Astrocyte of the hippocampus (primary cell): ENCODE data around the gene OSBPL2.

Experiments
- DNase-seq: peaks from one replicate; pipeline ENCODE4 v3.0.0; 2011; ENCODE audit warnings: low read depth, low spot score

The OSBPL2 gene

DNA sequence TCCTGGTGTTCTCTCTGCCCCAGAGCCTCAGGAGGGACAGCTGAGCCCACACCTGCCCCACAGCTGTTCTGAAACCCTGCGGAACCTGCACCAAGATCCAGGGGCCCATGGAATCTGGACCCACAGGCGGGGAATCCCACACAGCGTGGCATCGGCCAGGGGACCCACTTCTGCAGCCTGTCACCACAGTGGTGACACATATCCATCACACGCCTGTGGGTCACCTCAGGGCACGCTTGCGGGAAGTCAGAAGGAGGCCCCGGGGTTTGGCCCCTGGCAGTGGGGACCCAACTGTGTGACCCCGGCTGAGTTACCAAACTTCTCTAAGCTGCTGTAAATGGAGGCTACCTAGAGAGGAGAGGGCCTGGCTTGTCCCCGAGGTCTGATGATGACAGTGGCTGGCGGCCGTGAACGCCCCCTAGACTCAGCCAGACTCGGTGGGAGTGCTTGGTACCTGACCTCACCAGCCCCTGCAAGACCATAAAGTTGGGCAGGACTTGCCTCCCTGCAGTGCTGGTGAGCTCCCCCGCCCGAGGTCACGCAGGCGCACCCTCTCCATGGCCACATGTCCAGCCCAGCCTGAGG lies 16.0 kb upstream of the OSBPL2 start:
- DNase-seq: no peak

DNA sequence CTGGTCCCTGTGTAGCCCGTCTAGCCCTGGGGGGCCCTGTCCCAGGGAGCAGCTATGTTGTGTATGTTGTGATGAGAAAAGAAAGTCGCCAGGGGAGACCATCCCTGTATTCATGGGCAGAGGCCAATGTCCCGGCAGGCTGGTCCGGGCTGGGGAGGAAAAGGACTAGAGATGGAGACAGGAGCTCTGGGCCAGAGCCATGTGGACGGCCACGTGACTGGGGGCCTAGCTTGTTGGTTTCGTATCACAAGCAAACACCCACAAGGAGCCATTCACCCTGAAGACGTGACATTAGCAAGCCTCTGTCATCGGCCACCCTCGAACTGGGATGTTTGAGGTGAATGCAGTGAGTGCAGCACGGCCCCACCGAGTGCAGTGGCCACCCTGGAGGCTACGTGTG lies 15.3 kb upstream of the OSBPL2 start:
- DNase-seq: no peak

DNA sequence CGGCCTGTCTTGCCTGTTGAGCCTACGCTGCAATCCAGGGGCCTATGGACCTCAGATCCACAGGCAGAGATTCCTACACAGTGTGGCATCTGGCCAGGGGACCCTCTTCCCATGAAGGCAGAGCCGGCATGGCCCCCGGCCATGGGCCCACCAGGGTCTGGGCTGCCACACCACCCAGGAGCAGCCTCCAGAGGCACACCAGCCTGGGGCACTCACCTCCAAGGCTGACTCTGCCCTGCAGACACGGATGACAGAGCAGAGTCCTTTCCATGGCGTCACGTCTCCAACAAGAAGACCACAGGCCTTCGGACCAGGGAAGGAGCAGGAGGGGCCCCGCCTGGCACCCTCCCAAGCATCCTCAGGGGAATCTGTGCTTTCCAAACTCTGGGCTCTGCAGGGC lies 14.8 kb upstream of the OSBPL2 start:
- no peak for DNase-seq

DNA sequence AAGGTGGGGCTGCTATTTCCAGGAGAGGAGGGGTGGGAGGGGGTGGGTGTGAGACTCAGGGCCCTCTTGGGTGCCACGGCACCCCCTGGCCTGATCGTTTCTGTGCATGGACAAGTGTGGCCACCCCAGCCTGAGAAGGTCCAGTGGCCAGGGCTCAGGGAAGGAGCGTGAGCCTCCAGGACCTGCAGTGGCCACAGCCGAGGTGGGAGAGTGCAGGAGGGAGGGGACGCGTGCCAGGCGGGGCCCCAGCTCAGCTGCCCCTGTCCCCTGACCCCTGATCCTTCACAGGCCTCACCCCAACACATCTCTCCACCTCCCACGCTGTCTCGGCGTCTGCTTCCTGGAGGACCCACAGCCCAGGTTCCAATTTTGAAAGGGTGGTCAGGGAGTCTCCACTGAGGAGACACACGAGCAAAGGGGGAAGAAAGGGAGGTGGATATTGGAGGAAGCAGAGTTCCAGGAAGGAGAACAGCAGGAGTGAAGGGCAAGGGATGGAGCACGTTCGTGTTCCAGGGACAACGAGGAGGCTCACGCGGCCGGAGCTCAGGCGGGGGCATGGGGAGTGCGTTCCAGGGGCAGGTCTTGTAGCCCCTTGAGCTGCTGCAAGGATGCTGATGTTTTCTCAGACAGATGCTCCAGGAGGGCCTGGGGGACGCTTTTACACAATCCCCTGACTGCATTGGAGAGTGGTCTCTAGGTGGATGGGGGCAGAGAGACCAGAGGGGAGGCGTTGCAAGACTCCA lies 14.0 kb upstream of the OSBPL2 start:
- no peak for DNase-seq

DNA sequence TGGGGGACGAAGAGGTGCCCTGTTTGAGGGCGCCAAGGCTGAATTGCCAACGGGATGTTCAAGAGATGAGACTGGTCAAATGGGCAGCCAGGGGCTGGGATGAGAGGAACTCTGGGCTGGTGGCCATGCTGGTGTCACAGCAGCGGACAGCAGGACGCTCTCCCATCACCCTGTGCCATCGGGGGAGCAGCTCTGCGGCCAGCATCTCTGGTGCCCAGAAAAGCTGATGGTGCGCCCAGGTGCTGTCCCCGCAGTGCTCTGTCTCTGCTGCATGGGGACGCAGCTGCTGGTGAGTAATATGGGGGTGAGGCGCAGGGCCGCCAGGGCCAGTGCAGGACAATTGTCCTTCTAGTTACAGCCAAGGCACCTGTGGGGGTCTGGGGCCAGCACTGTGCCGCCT lies 13.3 kb upstream of the OSBPL2 start:
- no peak for DNase-seq

DNA sequence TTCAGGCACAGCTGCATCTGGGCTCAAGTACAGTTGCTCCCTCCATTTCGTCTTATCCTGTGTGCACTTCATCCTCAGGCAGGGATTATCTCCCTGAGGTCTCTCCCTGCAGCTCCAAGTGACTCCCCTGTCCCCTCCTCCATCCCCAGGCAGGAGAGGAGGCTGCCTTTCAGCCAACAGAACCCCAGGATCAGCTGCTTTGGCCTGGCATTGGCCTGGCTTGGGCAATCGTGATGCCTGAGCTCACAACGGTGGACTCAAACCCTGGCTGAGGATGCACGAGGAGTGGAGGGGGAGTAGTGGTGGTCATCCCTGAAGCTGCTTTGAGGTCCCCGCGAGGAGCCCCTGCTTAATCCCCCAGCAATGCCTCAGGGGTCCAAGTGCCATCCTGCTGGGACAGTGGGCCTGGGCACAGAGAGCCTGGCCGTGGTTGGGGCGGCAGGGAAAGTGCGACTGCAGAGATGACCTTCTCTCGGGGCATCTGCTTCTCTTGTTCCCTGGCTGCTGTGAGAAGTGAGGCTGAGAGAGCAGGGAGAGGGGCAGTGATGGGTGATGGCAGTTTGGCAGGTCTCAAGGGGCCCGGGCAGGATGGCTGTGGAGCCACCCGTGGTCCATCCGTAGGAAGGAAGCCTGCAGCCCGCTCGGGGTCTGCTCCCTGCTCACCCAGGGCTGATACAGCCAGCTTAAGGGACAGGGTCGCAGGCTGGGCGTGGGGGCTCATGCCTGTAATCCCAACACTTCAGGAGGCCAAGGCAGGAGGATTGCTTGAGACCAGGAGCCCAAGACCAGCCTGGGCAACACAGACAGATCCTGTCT lies 12.3 kb upstream of the OSBPL2 start:
- no peak for DNase-seq

DNA sequence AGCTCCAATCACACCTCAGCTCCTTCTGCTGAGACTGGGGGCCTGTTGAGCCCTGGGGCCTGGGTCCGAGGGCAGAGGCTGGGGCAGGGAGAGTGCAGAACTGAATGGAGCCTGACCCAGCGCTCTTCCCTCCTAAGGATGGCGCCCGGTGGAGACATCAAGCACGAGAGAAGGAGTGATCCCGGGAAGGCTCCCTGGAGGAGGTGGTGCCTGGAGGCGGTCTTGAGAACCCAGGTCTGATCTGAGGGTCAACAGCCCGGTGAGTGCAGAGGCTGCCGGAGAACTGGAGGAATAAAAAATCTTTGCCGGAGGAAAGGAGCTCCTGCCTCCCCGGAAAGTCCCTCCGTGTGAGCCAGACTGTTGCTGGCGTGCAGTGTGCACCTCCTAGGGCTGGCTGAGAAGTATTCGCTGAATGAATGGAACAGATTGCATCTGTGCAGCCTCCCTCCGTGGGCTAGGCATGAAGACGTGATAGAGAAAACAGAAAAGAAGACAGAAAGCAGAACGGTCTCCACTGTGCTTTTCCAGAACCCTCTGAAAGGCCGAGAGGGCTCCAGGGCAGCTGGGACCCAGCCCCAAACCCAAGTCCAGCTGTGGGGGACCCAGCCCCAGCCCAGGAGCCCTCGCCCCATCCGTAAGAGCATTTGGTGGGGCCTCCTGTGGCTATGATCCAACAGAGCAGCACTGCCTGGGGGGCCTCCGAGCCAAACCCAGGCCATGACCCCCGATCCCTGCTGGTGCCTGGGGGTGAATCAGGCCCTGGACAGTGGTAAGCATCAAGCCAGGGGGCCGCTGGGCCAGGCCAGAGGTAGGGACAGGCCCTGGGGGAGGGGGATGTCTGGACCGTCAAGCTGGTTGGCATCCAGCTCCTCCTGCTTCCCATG lies 11.4 kb upstream of the OSBPL2 start:
- DNase-seq: no peak

DNA sequence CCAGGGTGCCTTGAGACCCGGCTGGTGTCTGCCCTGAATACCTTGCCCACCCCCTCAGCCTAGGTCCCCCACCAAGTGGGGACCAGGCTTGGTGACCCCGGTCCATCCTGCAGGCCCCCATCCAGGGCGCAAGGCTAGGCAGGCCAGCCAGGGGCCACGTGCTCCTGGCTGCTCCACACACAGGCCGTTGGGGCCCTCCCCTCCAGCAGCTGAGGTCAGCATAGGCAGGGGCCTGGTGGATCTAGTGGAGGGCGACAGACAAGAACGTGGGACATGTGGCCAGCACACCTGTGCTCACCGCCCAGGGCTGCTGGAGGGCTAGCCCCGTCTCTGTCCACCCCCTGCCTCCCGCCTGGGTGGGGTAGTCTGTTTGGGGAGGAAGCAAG lies 10.7 kb upstream of the OSBPL2 start:
- no peak for DNase-seq

DNA sequence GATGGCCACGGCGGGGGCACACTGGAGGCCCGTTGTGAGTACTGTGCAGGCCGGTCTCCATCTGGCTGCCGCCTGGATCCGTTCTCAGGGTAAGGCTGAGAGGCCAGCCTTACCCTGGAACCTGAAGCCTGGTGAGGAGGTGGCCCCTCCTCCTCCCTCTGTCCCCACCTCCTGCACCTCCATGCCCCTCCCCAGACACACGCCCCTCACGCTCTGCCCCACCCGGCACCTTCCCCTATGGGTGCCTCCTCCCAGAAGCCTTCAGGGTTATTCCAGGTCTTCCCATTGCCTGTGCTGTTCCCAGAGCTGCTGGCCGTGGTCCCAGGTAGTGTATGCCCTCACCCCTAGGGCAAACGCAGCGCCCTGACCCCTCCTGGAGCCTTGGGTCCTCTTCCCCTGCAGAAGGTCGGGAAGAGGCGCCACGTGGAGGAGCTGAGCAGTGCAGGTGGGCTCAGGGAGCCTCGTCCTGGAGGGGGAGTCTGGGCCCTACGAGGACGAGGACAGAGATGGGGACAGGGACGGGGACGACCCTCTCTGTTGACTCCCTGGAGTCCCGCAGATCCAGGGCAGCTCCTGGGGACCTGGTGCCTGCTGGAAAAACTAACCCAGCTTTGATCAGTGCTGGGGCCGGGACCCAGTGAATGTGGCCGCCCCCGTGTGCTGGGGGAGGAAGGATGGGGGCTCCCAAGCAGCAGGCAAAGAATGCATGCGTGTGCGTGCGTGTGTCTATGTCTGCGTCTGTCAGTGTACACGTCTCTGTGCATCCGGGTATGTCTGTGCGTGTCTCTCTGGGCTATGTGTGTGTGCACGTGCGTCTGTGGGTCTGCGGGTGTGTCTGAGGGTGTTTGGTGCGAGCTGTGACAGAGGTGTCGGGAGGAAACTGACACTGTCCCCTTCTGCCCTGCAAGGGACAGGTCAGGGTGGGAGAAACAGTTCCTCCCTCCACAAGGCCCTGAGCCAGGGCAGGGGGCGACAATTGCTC lies 10.1 kb upstream of the OSBPL2 start:
- DNase-seq: no peak

DNA sequence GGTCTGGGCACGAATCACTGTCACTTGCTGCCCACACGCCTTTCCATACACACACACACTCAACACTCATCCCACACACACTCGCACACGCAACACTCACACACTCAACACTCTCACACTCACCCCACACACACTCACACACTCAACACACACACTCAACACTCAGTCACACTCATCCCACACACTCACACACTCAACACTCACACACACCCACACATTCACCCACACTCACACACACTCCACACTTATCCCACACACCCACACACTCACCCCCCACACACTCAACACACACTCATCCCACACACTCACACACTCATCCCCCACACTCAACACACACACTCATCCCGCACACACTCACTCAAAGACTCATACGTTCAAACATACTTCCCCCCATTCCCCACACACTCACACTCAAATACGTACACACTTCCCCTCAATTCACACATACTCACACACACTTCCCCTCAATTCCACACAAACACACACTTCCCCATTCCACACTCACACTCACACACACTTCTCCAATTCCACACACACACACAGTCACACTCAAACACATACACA lies 9.3 kb upstream of the OSBPL2 start:
- no peak for DNase-seq

DNA sequence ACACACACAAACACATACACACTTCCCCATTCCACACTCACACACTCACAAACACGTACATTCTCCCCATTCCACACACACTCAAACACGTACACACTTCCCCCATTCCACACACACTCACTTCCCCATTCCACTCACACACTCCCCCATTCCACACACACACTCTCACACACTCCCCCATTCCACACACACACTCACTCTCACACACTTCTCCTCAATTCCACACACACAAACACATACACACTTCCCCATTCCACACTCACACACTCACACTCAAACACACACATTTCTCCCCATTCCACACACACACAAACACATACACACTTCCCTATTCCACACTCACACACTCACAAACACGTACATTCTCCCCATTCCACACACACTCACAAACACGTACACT lies 8.7 kb upstream of the OSBPL2 start:
- no peak for DNase-seq

DNA sequence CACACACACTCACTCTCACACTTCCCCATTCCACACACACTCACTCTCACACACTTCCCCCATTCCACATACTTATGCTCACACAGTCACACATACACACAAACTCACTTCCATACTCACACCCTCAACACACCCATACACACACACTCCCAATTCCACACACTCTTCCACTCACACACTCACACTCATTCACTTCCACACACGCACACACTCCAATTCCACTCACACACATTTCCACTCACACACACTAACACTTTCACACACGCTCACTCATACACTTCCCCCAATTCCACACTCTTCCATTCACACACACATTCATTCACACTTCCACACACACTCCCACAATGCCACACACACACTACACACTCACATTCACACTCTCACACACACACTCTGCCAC lies 8.0 kb upstream of the OSBPL2 start:
- no peak for DNase-seq

DNA sequence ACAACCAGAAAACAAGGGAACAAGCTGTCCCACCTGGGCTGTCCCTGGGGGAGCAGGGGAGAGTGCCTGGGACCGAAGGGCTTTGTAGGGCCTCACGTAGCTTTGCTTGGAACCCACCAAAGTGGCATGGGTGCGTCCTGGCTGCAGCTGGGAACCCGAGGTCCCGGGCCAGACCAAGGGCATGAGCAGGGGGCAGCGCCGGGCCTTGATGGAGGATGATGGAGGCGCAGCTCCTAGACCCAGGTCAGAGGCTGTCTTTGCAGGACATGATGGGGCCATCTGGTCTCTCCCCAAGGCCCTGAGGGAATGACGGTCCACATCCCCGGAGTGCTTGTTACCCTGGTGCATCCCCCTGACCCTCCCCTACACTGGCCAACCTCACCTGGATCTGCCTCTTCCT lies 7.6 kb upstream of the OSBPL2 start:
- DNase-seq: no peak

DNA sequence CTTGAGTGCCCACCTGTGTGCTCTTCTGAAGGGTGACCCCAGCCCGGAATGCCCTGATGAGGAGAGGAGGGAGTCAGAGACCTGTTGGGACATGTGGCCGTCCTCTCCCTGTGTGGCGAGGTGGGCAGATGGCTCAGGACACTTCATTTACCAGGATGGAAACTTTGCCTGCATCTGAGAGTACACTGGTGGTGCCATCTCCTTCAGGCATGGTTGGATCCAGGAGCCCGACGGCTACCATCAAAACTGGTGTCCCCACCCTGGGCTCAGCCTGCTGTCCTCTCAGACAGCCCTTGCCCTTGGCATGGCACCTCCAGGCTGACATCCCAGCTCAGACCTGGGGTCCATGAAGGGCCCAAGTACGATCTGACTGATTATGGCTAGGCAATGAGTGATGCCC lies 7.0 kb upstream of the OSBPL2 start:
- DNase-seq: no peak

DNA sequence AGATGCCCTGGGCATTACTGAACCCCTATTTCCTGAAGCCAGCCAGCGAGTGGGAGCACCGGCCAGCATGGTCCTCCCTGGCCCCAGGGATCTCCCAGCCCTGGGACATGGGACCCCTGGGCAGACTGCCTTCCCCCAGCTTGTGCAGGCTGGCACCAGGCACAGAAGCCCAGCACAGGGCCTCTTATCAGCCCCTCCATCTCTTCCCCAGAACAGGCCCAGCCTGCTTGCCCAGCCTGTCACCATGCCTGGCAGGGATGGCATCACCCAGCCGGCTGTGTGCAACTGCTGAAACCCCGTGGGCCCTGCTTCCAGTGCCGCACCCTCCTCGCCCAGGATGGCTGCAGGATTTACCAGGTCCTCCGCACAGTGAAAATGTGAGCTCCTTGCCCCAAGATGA lies 6.1 kb upstream of the OSBPL2 start:
- no peak for DNase-seq

DNA sequence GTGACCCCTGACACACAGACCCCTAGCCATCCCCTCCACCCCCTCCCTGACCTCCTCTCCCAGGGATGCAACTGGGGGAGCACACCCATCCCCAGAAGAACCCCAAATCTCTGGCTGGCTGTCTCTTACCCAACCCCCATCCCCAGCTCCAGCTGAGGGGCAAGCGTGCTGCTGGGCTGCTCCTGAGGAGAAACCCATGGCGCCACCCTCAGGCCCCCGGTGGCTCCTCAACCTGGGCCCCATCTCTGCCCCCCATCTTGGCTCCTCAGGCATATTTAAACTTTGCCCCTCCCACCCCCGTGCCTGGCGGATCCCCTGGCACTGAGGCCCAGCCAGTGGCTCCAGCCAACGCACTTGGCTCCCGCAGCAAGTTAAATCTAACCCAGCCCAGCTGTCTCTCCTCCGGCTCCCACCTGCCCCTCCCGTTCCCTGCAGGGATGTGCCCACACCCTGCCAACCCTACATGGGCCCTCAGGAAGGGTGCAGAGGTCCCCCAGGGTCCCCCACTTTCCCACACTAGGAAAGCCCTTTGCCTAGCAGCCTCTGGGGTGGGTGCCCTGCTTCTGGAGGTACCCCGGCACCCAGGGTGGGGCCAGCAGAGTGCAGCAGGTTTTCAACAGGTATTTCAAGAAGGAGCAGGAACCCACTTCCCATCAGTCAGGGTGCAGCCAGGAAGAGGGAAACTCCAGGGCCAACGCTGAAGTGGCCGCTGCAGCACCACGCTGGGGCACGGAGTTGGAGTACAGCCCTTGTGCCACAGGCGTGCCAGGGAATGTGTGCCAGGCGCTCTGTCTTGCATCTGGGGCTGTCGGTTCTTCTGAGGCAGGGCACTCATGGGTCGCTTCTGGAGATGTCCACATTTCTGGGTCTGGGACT lies 5.3 kb upstream of the OSBPL2 start:
- DNase-seq: no peak

DNA sequence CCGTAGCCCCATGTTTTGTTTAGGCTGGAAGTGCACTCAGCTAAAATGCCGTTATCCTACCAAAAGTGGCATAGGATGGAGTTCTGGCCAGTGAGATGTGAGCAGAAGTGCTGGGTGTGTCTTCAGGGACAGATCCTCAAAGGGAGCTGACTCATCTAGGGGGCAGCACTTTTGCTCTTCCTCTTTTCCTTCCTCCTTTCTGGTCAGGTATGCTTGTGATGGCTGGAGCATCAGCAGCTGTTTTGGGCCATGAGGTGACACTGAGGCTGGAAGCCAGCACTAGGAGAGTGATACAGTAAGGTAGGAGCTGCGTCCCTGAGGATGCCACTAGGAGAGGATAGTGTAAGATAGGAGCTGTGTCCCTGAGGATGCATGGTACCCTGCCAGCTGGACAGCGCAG lies 4.6 kb upstream of the OSBPL2 start:
- DNase-seq: no peak

DNA sequence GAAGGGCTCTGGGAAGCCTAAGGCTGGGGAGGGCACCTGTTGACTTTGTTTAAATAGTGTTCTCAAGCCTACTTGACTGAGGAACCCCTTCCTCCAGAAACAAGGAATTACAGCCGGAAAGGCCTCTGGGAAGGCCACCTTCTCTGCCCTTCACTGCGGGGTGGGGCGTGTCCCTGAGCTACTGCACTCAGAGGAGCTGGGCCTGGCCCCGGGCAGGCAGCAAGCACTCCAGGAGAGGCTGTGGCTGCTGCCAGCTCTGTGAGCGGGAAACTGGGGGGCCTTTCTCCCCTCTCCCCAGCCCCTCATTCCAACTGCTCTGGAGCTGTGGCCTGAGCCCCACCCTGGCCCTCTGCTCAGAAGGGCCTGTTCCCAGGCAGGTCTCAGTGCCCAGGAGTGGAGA lies 4.0 kb upstream of the OSBPL2 start:
- no peak for DNase-seq

DNA sequence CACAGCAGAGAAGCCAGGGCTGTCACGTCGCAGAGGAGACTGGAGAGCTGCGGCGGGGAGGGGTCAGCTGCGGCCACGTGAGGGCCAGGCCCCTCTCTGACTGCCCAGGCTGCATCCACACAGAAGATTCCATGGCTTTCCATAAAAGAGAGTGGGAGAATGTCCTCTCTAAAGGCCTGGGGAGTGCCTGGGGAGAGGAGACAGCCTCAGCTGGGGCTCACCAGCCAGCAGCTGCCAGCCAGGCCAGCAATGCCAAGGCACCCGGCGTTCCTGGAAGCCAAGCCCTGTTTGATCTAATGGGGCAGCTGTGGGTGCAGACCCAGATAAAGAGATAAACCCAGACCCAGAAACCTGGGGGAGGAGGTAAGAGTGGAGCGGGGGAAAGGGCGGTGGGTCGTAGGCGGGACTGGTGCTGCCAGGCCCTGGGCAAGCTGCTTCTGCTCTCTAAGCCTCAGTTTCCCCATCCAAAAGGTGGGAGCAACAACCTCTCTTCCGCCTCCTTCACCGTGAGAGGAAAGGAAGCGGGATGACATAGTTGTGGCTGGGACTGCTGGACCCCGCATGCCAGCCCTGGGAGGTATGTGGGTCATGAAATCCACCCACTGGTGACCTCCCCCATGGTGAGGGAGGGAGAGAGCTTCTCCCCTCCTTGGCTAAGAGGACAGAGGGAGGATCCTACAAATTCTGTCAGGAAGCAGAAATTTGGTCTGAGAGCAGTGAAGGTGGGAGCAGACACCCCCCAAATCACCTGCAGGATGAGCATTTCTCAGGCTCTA lies 3.1 kb upstream of the OSBPL2 start:
- DNase-seq: no peak
